Measurements from ENCODE around the gene MAFF.

DNA sequence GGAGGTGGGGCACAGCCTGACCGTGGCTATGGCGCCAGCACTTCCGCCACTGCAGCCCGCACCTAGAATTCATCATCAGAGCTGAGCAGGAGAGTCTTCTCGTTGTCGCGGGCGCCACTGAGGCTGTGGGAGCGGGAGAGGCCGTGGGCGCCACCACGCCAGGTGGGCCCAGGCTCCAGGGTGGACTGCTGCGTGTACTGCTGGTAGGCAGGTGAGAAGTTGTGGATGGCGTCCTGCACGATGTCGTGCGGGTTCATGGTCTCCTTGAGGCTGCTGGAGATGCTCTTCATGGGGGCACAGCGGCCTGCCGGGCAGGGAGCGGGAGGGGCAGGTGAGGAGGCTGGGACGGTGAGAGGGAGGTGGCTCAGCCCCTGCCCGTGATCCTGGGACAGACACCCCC lies 19.6 kb downstream of the MAFF start:
- TF ChIP-seq, protein P1, sequence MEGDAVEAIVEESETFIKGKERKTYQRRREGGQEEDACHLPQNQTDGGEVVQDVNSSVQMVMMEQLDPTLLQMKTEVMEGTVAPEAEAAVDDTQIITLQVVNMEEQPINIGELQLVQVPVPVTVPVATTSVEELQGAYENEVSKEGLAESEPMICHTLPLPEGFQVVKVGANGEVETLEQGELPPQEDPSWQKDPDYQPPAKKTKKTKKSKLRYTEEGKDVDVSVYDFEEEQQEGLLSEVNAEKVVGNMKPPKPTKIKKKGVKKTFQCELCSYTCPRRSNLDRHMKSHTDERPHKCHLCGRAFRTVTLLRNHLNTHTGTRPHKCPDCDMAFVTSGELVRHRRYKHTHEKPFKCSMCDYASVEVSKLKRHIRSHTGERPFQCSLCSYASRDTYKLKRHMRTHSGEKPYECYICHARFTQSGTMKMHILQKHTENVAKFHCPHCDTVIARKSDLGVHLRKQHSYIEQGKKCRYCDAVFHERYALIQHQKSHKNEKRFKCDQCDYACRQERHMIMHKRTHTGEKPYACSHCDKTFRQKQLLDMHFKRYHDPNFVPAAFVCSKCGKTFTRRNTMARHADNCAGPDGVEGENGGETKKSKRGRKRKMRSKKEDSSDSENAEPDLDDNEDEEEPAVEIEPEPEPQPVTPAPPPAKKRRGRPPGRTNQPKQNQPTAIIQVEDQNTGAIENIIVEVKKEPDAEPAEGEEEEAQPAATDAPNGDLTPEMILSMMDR (IDR thresholded peaks at IDR 0.05; ENCODE audit: low read depth, low read length, poor library complexity, severe bottlenecking), result no peak
- no peak for TF ChIP-seq EZH2phosphoT487 (IDR thresholded peaks at IDR 0.05; ENCODE audit: borderline replicate concordance, low read length)

Measured in DOHH2 (cell line).